Activated T-helper 9 cell treated with anti-CD3 and anti-CD28 coated beads, Interleukin-2, amount 50 U/mL, for 16 hours (primary cell): Measurements from ENCODE around the gene GSTT2B.
"Not testable (repeated sequence)": the region's sequence is repeated elsewhere in the genome, so short reads cannot be mapped to it uniquely, and the experiment has no call there.

Experiments used
- DNase-seq: peaks from one replicate; pipeline ENCODE4 v3.0.0-alpha.2; 2020; ENCODE audit warnings: low read depth

The GSTT2B gene

DNA sequence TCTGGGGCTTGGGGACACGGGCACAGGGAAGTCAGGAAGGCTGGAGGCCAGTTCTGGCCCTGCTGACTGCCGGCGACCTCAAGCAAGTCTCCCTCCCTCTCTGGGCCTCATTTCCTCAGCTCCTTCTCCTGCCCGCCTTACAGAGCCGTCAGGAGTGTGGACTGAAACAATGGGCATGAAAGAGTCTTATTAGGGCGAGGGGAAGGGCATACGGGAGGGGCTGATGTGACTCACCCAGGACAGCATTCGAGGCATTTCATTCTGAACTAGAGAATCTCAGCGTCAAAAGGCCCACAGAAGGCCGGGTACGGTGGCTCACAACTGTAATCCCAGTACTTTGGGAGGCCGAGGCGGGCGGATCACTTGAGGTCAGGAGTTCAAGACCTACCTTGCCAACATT lies 20.8 kb downstream of the GSTT2B start:
- not testable (repeated sequence) for DNase-seq

DNA sequence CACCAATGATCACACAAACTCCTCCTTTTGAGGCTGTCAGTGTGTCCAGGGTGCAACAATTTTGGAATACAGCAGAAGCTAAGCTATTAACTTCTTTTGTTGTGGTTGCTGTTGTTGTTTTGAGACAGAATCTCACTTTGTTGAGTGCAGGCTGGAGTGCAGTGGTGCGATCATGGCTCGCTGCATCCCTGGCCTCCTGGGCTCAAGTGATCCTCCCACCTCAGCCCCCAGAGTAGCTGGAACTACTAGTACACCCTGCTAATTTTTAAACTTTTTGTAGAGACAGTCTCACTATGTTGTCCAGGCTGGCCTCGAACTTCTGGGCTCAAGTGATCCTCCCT lies 22.0 kb downstream of the GSTT2B start:
- no peak for DNase-seq

DNA sequence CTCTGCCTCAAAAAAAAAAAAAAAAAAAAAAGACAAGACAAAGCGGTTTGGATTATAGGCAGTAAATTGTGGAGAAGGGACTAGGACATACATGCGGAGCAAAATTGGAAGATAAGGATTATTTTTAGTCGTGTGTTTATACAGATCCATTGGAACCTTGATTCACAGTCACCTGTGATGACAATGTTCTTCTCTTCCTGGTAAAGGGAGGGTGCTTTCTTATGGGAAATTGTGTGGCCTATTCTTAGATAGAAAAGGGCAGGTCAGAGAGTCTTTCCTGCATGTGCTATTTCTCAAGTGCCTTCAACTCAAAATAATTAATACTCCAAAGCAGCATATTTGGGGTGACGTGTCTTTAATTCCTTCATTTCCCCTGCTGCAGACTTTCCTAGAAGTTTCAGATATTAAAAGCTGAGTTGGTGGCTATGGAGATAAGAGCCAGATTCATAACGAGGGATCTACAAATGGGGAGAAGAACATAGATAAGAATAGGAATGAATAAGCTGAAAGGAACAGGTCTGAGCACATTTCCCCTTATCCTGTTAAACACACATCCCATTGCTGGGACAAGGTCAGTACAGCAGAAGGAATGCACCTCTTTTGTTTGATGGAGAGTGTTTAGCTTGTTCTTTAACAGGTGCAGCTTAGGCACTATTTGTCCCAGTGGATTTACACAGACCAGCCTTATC lies 22.5 kb downstream of the GSTT2B start:
- DNase-seq: no peak

DNA sequence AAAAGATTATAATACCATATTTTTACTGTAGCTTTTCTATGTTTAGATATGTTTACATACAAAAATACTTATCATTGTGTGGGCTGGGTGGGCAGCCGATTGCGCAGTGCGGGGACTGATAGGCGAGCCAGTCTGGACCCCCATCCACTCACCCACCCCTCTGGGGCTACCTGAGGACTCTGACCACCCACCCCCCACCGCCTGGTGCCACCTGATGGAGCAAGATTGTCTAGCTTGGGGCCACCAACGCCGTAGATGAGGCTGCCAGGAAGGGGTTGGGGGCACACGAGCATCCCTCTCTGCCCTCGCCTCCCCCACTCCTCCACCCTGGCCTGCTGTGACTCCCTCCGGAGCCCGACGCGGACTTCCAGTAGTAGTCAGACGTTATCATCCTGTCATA lies 34.4 kb downstream of the GSTT2B start:
- DNase-seq: no peak

DNA sequence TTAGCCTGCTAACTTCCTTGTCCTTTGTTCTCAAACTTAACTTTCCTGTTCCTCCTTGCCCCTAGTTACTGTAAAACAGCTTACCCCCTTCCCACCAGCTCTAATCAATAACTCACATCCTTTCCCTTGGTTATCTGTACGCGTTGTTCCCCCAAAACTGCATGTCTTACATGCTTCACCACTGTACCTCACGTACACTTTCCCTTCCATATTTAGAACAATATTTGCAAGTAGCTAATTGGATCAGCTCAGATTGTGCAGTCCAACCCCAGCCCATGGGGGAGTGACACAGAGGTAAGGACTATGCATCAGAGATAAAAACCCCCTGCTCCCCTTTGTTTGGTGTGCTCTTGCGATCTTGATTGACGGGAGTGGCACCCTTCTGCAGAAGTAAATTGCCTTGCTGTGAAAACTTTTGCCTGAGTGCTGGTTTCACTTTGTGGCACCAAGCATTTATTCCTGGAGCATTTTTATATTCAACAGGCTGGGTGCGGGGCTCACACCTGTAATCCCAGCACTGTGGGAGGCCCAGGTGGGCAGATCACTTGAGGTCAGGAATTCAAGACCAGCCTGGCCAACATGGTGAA lies 35.9 kb downstream of the GSTT2B start:
- DNase-seq: no peak

DNA sequence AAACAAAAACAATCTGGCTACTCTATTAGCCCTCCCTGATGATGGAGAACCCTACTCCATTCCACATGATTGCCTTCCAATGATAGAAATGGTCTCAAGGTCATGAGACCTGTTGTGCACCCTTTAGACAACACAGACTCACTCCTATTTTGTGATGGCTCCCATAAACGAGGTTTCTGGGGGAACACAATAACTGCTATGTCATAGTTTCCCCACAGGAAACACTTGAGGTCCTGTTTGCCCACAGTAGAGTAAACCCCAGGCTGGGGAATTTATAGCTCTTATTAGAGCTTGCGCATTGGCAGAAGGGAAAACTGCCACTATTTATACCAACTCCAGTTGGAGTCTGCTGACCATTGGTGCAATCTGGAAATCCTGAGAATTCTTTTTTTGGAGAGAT lies 38.1 kb downstream of the GSTT2B start:
- DNase-seq: no peak

DNA sequence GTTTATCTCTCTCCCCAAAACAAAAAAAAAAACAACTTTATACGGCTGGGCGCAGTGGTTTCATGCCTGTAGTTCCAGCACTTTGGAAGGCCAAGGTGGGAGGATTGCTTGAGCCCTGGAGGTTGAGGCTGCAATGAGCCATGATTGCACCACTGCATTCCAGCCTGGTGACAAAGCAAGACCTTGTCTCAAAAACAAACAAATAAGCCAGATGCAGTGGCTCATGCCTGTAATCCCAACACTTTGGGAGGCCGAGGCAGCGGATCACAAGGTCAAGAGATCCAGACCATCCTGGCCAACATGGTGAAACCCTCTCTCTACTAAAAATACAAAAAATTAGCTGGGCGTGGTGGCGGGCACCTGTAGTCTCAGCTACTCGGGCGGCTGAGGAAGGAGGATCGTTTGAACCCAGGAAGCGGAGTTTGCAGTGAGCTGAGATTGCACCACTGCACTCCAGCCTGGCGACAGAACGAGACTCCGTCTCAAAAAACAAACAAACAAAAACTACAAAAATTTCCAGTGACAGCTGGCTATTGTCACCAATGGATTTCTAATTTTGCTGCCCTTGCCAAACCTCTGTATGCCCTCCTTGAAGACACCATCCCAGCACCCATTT lies 39.3 kb downstream of the GSTT2B start:
- DNase-seq: not testable (repeated sequence)

DNA sequence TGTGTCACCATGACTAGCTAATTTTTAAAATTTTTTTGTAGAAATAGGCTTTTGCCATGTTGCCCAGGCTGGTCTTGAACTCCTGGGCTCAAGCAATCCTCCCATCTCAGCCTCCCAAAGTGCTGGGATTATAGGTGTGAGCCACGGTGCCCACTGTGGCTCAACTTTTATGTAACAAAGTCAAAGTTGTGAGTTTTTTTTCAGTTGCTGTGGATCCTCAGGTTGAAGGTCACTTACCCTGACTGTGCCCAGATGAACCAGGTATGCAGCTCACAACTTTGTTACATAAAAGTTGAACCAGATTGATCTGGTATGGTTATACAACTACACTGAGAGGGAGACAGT lies 40.8 kb downstream of the GSTT2B start:
- DNase-seq: not testable (repeated sequence)

DNA sequence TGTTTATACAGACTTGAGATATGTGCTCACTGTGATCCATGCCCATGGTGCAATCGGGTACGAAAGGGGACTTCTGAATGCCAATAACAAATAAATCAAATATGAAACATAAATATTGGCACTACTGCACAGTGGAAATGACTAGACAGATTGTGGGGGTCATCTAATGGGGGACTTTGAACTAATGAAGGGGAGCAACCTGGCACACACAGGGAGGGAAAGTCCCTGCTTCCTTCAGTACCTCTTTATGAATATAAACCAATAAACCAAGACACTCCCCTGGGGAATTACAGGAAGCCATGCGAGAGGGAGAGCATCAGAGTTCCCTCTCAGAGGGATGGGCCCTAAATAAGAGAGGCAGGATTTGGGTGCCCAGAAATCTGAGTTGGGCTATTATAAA lies 45.7 kb downstream of the GSTT2B start:
- DNase-seq: no peak

DNA sequence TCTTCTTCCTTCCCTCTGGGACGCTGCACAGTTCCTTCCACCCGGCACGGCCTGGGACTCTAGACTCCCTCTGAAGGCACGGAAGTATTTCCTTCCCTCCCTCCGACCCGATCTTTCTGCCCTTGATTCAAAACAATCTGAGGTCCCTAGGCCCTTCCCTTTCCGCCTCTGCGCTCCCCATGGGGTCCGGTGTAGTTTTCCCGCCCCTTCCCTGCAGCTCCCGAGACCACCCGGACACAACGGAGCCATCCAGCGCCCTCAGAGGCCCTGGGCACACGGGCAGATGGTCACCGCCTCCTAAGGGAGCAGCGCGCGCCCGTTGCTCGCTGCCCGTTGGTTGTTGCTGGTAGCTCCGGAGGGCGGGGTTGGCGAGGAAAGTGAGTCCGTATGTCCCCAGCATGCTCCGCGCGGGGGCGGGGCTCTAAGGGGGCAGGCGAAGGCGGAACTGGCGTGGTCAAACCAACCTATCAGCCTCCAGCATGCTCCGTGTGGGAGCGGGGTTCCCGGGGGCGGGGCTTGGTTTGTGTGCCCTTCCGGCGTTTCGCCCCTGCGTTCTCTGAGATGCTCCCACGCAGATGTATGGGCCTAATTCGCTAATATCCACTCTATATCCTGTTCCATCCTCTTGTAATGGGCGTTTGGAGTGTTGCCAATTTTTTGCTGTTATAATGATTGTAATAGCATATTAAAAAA lies 47.2 kb downstream of the GSTT2B start:
- peak; percentile 99 for DNase-seq

DNA sequence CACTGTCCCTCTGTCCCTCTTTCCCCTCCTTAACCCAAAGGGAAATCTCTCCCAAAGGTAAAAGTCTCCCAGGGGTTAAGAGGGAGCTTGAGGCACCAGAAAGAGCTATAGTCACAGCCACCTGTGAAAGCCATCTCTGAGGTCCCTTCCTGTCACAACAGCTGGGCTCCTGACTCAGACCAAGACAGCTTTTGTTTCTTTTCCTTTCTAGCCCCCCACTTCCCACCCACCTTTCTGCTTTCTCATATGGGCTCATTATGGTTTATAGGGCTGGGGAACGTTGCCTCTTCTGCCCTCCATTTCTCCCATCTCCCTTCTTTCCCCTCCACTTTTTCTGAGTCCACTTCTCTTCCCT lies 47.7 kb downstream of the GSTT2B start:
- DNase-seq: no peak

DNA sequence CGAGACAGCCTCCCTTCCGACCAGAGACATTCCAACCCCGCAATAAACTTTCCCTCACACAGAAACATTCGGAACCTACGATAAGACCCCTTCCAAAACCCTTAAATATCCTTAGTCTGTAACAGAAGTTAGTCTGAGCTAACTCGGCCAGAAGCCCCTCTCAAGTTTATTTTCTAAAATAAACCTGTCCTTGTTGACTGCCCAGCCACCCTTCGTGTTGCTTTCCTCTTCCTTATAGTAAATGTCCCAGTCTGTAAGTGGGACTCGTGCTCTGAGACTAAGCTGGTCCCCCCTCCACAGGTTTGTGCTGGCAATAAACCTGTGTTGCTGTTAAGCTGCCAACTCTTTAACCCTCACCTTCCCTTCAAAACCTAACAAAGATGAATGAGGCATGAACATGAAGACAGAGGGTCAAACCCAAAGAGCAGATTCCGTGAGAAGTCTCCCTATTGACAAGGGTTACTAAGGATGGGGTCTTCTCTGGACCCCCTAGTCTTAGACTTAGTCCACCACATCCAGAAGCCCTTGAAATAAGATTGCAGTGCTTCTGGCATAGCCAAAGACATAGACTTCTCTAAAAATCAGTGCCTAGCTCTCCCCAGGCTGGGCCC lies 48.6 kb downstream of the GSTT2B start:
- no peak for DNase-seq

DNA sequence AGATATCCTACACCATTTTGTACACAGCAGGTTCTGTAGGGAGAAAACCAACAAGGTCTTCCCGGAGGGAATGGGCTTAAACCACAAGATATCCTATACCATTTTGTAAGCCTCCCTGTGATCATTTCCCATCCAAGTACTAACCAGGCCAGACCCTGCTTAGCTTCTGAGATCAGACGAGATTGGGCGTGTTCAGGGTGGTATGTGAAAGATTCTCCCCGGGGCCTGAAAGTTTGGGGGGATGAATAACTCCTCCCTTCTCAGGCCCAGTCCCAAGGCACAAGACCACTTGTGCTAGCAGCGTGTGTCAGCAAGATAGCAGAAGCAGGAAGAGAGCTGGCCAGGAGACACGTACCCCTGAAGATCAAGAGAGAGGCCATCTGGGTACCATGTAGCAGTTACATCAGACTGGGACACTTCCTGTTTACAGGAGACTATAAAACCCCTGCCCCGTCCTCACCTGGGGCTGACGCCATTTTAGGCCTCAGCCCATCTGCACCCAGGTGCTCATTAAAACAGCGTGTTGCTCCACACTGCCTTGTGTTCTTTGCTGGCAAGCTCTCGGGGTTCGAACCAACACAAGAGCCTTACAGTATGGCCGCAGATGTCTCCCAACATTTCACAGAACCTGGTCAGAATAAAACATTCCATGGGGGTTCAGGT lies 49.5 kb downstream of the GSTT2B start:
- no peak for DNase-seq

DNA sequence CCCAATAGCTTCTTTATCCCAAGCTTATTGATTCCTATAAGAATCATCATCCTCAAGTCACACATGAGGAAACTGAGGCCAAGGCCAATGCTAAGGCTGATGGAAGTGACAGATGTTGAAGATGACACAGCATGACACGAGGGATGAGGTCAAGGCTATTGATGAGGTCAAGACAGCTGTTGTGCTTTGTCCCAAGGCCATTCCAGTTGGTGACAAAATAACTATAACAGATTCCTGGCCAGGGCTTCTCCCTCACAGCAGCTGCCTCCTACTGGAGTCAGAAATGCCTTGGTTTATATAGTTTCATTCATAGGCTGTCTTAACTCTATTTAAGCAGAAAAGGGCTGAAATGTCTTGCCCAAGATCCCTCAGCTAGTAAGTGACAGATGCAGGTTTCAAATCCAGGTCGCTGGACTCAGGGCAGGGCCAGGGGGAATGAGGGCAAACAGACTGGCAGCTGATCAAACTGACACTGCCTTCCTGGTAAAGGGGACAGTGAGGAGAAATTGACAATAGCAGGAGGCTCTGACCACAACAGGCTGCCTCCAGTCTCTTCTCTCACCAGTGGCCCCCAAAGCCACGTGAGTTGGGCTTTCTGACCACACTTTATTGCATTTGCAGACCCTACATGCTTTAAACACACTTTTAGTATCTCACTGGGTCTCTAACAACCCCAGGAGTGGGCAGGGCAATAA lies 50.4 kb downstream of the GSTT2B start:
- DNase-seq: no peak

DNA sequence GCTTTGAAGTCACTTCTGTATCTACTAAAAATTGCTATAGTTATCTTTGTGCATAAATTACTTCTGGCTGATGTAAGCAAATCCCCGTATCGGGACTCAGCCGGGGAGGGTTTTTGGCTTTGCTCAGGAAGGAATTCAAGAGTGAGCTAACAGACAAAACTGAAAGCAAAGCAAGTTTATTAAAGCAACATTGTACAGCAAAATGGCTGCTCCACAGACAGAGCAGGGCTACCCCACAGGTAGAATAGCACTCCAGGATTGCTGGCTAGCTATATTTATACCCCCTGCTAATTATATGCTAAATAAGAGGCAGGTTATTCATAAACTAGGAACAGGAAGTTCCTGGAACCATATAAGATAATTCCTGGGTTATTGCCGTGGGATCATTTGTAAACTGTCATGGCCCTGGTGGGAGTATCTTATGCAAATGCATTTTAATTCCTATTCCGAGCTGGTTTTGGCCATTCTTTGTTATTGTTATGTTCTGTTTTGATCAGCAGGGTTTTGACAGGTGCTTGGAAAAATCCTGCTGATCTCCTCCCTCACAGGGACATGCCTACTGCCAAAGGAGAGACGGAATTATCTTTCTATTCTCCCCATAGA lies 51.6 kb downstream of the GSTT2B start:
- DNase-seq: no peak

DNA sequence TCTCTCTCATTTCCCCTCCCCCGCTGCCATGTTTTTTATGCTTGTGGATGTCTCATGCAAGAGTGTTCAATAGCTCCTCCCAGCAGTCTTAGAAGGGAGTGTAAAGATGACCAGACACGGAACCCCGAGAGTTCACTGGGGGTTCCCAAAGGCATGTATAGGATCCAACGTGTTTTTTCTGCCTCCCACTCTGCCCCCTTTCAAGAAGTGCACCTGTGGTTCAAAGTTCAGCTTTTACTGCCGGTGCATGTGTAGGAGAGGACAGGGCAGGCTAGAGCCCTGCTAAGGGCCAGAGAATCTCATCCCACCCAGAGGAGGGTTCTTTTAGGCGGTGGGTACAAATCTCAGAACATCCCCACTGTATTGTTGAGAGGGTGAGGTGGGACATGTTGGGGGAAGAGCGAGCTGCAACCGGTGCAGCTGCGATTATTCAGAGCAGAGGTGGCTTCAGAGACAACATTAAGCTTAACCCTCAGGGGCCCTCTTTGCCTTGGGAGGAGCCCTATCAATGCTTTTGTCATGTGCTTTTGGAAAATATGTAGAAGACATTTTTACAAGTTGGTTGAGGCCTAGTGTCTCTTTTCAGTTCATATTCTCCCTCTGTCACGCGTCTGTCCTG lies 52.3 kb downstream of the GSTT2B start:
- no peak for DNase-seq

DNA sequence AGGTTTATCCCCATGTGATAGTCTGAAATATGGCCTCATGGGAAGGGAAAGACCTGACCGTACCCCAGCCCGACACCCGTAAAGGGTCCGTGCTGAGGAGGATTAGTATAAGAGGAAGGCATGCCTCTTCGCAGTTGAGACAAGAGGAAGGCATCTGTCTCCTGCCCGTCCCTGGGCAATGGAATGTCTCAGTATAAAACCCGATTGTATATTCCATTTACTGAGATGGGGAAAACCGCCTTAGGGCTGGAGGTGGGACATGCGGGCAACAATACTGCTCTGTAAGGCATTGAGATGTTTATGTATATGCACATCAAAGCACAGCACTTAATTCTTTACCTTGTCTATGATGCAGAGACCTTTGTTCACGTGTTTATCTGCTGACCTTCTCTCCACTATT lies 53.6 kb downstream of the GSTT2B start:
- DNase-seq: not testable (repeated sequence)
